GM12873 (cell line): Measurements from ENCODE around the gene AMER2.

Experiments used
- CTCF ChIP-seq: IDR thresholded peaks from 2 replicates; pipeline ENCODE4 v1.5.1; 2012; ENCODE audit warnings: low read depth, mild to moderate bottlenecking, moderate library complexity, low read length, control low read depth; ENCODE audit not compliant: insufficient read depth; ENCODE audit errors: missing control alignments

Gene AMER2, protein sequence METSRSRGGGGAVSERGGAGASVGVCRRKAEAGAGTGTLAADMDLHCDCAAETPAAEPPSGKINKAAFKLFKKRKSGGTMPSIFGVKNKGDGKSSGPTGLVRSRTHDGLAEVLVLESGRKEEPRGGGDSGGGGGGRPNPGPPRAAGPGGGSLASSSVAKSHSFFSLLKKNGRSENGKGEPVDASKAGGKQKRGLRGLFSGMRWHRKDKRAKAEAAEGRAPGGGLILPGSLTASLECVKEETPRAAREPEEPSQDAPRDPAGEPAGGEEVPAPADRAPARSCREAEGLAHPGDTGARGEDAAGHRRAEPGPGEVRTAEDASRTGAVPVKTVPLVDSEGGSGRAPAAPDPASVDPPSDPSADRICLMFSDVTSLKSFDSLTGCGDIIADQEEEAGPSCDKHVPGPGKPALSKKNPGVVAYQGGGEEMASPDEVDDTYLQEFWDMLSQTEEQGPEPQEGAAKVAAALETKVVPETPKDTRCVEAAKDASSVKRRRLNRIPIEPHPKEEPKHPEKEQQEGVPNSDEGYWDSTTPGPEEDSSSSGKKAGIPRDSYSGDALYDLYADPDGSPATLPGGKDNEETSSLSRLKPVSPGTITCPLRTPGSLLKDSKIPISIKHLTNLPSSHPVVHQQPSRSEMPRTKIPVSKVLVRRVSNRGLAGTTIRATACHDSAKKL

GRCh38 chr13:25171517-25172302 lies at the start of gene AMER2:
TSS of gene AMER2 (minus strand) at chr13:25172288. CDS start at chr13:25171619, 669 bp downstream.
- no peak for TF ChIP-seq CTCF

GRCh38 chr13:25218019-25218418 lies 45.9 kb upstream of the AMER2 start:
- no peak for TF ChIP-seq CTCF

DNA sequence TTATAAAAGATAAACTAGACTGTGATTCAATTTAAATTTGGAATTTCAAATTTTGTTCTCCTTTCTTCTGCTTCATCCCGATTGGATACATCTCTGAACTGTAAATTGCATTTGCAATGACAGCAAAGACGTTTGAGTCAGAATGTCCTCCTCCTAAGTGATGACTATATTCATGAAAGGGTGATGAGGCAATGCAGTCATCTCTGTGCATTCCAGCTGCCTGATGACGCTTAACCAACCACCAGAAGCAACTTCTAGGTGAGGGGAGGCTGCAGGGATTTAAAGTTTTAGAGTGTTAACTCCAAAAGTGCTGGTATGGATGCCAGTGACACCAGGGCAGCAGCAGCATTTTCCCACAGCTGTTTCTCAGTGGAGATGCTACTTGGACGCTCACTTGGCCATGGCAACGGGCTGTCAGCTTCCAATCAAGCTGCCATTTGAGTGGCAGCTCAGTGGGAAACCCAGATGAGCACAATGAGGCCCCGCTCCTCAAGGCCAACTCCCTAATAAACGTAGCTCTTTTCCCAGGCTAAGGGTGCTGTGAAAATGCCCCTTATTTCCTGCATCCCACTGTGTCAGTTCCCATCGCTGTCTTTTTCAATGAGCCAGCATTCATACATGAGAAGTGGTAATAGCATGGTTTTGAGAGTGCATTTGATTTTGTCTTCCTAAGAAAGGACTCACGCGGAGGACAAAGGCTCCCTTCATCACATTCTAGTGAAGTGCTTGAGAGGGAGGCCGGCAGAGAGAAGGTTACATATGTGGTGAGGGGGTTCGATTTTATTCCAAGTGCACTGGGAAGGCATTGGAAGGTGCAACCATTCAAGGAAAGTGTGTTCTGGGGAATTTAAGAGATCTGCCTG lies 45.2 kb upstream of the AMER2 start:
- no peak for TF ChIP-seq CTCF

- no peak for TF ChIP-seq CTCF
These were observed 43.1 kb upstream of the AMER2 start for GRCh38 chr13:25215253-25215575.

GRCh38 chr13:25214491-25215252 lies 42.6 kb upstream of the AMER2 start:
- no peak for TF ChIP-seq CTCF

DNA sequence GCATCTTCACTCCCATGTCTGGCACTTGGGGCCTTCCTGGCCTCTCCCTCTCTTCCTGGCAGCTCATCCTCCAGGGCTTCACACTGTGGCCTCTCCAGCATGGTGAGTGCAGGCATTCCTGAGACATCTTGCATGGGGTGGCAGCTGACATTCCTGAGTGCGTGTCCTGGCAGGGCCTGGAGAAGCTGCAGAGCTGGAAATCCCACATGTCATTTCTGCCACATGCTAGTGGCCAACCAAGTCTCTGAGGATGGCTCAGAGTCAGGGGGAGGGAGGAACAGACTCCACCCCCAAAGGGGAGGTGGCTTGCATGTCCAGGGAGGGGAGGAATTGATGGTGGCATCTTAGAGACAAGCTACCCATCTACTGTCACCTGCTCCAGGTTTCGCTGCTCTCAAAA lies 41.6 kb upstream of the AMER2 start:
- TF ChIP-seq CTCF: no peak
